ENCODE data around the gene SAMD4B.

Gene SAMD4B

DNA sequence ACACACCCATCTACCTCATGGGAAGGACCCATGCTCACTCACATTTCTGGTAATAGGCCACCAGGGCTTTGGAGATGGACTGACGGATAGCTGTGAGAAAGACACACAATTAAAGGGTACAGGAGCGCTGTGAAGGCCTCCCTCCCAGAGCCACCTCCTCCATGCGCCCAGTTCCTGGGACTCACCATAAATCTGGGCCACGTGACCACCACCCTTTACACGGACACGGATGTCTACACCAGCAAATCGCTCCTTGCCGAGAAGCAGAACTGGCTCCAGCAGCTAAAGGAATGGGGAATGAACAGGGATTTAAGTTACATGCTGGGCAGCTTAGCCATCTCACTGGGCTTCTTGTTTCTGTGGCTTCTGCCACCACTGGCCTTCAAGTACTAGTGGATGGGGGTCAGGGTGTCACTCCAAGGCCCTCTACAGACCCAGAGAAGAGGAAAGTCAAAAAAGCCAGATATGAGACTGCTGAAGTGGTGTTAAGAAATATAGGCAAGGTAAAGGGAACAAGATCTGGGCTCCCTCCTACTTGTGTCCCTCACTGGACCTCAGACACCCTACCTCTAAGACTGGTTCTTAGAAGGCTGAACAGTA lies 91.4 kb downstream of the SAMD4B start:
- no peak for DNase-seq

DNA sequence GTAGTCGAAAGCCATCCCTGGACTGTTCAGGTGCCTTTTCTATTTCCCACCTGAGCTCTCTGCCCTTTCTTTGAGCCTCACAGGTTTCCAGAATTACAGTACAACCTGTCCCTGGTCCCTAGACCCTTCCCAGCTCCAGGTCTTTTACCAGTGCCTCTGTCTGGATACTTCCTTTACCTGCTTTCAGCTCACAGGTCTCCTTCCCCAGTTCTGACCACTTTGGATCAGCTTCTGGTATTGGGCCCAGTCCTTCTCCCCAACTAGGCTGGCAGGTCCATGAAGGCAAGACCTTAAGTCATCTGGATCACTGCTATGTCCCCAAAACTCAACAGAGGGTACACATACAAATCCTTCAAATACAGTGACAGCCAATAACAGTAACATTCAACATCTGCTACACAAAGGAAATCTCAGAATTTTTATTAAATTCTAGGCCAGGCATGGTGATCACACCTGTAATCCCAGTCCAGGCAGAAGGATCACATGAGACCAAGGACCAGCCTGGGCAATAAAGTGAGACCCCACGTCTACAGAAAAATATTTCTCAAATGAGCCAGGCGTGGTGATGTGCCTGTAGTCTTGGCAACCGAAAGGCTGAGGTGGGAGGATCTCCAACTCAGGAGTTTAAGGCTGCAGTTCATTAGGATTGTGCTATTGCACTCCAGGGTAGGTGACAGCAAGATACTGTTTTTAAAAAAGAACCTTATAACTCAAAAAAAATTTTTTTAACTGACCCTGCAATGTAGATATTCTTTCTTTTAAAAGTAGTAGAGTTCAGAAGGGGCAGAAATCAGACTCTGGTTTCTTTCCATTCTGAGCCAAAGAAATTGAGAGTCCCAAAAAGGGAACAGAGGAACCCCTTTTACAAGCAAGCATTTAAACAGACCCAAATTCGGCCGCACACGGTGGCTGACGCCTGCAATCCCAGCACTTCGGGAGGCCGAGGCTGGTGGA lies 92.2 kb downstream of the SAMD4B start:
- no peak for DNase-seq

Data from NCI-H2107 (cell line).